HG03571 (cell line): ENCODE data around the gene POLR3B.

Experiments
- ATAC-seq: cut with Tn5 transposase; IDR thresholded peaks from one replicate; pipeline ENCODE4 v1.9.1; 2021; ENCODE audit not compliant: unreplicated experiment

The POLR3B gene

DNA sequence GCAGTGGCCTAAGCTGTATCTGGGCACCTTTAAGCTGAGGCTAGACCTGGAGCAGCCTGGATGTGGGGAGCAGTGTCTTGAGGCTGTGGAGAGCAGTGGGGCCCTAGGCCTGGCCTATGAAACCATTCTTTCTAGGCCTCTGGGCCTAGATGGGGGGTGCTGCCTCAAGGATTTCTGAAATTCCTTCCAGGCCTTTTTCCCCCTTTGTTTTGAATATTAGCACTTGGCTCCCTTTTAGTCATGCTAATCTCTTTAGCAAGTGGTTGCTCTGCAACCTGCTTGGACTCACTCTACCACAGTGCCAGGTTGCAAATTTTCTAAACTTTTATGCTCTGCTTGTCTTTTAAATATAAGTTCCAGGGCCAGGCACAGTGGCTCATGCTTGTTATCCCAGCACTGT, 183.7 kb downstream of the POLR3B start:
- ATAC-seq = no peak

- no peak for ATAC-seq
Measured at GRCh38 chr12:106551410-106551809, 193.9 kb downstream of the POLR3B start.

DNA sequence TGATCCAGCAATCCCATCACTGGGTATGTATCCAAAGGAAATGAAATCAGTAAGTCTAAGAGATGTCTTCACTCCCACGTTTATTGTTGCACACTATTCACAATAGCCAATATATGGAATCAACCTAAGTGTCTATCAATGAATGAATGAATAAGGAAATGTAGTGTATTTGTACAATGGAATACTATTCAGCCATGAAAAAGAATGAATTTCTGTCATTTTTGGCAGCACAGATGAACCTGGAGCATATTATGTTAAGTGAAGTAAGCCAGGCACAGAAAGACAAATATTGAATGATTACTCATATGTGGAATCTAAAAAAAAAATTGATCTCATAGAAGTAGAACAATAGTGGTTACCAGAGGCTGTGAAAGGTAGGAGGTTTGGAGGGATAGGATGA, 194.7 kb downstream of the POLR3B start:
- no peak for ATAC-seq
